Measurements from ENCODE around the gene PLPPR5.

DNA sequence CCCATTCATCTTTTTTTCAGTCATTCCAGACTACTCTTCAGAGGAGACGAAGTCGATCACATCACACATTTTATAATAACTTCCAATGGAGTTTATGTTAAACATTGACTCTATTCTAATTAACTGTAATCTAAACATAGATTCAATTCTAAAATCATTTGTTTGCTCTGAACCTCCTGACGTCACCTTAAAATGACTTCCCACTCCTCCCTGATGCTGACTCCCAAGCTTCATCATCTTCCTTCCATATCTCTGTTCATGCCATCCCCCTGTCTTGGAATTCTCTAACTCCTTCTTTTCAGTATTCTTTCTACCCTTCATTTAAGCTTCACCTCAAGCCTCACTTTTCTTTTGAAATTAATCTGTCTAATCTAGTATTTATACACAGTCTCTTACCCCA lies 45.1 kb upstream of the PLPPR5 start:
- TF ChIP-seq, protein P1, sequence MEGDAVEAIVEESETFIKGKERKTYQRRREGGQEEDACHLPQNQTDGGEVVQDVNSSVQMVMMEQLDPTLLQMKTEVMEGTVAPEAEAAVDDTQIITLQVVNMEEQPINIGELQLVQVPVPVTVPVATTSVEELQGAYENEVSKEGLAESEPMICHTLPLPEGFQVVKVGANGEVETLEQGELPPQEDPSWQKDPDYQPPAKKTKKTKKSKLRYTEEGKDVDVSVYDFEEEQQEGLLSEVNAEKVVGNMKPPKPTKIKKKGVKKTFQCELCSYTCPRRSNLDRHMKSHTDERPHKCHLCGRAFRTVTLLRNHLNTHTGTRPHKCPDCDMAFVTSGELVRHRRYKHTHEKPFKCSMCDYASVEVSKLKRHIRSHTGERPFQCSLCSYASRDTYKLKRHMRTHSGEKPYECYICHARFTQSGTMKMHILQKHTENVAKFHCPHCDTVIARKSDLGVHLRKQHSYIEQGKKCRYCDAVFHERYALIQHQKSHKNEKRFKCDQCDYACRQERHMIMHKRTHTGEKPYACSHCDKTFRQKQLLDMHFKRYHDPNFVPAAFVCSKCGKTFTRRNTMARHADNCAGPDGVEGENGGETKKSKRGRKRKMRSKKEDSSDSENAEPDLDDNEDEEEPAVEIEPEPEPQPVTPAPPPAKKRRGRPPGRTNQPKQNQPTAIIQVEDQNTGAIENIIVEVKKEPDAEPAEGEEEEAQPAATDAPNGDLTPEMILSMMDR (IDR thresholded peaks at IDR 0.05; ENCODE audit: low read depth, low read length): no peak
- TF ChIP-seq EZH2phosphoT487 (IDR thresholded peaks at IDR 0.05; ENCODE audit: low read depth): no peak
